ENCODE measurements around the gene RBM18. TPM values are rescaled to one million over a fixed set of nuclear protein-coding genes. Genes with fewer than 3 reads are reported as not detected.

The RBM18 gene
- polyA plus RNA-seq, 1 donor from 2014 or later: 48.8 TPM

- no peak overlapping the region for H3K27ac ChIP-seq (ENCODE audit: low read length)
- H3K79me2 ChIP-seq (replicated peaks; ENCODE audit: insufficient read depth, low read length): no peaks in the 10 kb centered on the region
- no peaks in the 10 kb centered on the region for H3K27me3 ChIP-seq (ENCODE audit: insufficient read depth, low read depth, low read length)
- no peak overlapping the region for H3K9ac ChIP-seq (ENCODE audit: low read length)
- no peaks in the 10 kb centered on the region for H4K20me1 ChIP-seq (ENCODE audit: insufficient read depth)
- H3K9me2 ChIP-seq (ENCODE audit: insufficient read depth, low read length): no peaks in the 10 kb centered on the region
- no peaks in the 10 kb centered on the region for H3K9me3 ChIP-seq (ENCODE audit: low read length)
- H3K4me2 ChIP-seq (ENCODE audit: low read length): no peak overlapping the region
- no peaks in the 10 kb centered on the region for H3F3A ChIP-seq (ENCODE audit: insufficient read depth, low read length, poor library complexity, severe bottlenecking)
- no peaks in the 10 kb centered on the region for H3K36me3 ChIP-seq (ENCODE audit: insufficient read depth, low read length)
- no peak for TF ChIP-seq POLR2AphosphoS5 (IDR thresholded peaks at IDR 0.05)
- TF ChIP-seq EP300 (conservative IDR thresholded peaks at IDR 0.05; ENCODE audit: poor library complexity, severe bottlenecking): no peak
- TF ChIP-seq MXI1 (conservative IDR thresholded peaks at IDR 0.05; ENCODE audit: poor library complexity, severe bottlenecking): no peak
- no peak for TF ChIP-seq SMC3 (conservative IDR thresholded peaks at IDR 0.05; ENCODE audit: poor library complexity)
- H3K4me3 ChIP-seq (ENCODE audit: low read length): no peak overlapping the region
- H2AFZ ChIP-seq (ENCODE audit: low read depth, low read length): no peak overlapping the region
Measured at GRCh38 chr9:122286764-122287163, 22.1 kb upstream of the RBM18 start.

- no peak overlapping the region for H3K27ac ChIP-seq (ENCODE audit: low read length)
- H3K36me3 ChIP-seq (ENCODE audit: insufficient read depth, low read length): no peaks in the 10 kb centered on the region
Measured at GRCh38 chr9:122281368-122281767, 16.7 kb upstream of the RBM18 start.

More at GRCh38 chr9:122281368-122281767, 16.7 kb upstream of the RBM18 start:
- Histone ChIP-seq H3K9ac (ENCODE audit: low read length) (no peak overlapping the region), H3K27me3 (ENCODE audit: insufficient read depth, low read depth, low read length) (no peaks in the 10 kb centered on the region), H3K79me2 (replicated peaks; ENCODE audit: insufficient read depth, low read length) (no peaks in the 10 kb centered on the region), H3K4me2 (ENCODE audit: low read length) (no peak overlapping the region), H3K4me3 (ENCODE audit: low read length) (no peak overlapping the region), H3F3A (ENCODE audit: insufficient read depth, low read length, poor library complexity, severe bottlenecking) (no peaks in the 10 kb centered on the region), H3K9me3 (ENCODE audit: low read length) (peaks cover 2% of the 10 kb centered on the region), H2AFZ (ENCODE audit: low read depth, low read length) (no peak overlapping the region), H3K9me2 (ENCODE audit: insufficient read depth, low read length) (no peaks in the 10 kb centered on the region), H4K20me1 (ENCODE audit: insufficient read depth) (no peaks in the 10 kb centered on the region)
- no peak for TF ChIP-seq SMC3 (conservative IDR thresholded peaks at IDR 0.05; ENCODE audit: poor library complexity)
- TF ChIP-seq TAF1 (IDR thresholded peaks at IDR 0.05; ENCODE audit: low read depth): no peak
- no peak for TF ChIP-seq POLR2AphosphoS5 (IDR thresholded peaks at IDR 0.05)
- TF ChIP-seq RAD21 (conservative IDR thresholded peaks at IDR 0.05): no peak
- TF ChIP-seq EZH2 (IDR thresholded peaks at IDR 0.05; ENCODE audit: borderline replicate concordance, insufficient read depth, low read length, poor library complexity, severe bottlenecking): no peak
- TF ChIP-seq CTCF (IDR thresholded peaks at IDR 0.05; ENCODE audit: poor library complexity, severe bottlenecking): no peak
- TF ChIP-seq MXI1 (conservative IDR thresholded peaks at IDR 0.05; ENCODE audit: poor library complexity, severe bottlenecking): no peak
- TF ChIP-seq EP300 (conservative IDR thresholded peaks at IDR 0.05; ENCODE audit: poor library complexity, severe bottlenecking): no peak
- no peak for TF ChIP-seq REST (IDR thresholded peaks at IDR 0.05; ENCODE audit: borderline replicate concordance)
